GM18867 (cell line): Measurements from ENCODE around the gene OR9A2.

Experiments used
- ATAC-seq: cut with Tn5 transposase; IDR thresholded peaks from one replicate; pipeline ENCODE4 v1.9.1; 2021; ENCODE audit warnings: mild to moderate bottlenecking, moderate library complexity; ENCODE audit not compliant: unreplicated experiment

OR9A2 gene, protein sequence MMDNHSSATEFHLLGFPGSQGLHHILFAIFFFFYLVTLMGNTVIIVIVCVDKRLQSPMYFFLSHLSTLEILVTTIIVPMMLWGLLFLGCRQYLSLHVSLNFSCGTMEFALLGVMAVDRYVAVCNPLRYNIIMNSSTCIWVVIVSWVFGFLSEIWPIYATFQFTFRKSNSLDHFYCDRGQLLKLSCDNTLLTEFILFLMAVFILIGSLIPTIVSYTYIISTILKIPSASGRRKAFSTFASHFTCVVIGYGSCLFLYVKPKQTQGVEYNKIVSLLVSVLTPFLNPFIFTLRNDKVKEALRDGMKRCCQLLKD

DNA sequence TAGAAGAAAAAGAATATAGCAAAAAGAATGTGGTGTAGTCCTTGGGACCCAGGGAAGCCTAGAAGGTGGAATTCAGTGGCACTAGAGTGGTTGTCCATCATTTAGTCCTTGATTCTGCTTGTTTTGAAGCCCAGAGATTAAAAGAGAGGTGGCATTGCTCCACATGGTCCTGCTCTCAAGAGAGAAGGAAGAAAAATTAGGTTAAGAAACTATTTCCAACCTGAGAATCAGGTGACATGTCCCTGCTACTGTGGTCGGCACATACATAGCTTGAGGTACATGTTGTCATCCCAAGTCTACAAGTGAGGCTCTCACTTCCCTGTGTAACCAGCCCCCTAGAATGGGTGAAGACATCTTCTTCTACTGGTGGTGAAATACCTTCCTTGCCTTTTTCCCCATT lies at the start of gene OR9A2:
Gene OR9A2, minus strand, starts transcription at position 101 of the 400 bp plus-strand sequence. Its CDS starts 0 bp downstream, at position 101.
- ATAC-seq = no peak

DNA sequence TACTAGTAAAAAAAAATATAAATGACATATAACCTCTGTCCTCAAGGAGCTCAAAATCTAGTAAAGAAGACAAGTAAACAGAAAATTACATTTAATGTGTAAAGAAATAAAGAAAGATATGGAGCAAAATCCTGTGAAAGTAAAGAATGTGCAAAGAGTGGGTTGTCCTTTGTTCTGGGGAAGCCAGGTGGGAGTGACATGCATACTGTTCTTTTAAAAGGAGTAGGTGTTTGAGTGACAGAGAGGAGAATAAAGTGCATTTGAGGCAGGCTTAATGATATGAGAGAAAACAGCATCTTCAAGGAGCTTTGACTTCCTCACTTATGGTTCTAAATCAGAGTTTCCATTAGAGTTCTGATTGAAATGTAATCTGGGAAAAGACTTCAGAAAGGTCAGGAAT lies 47.2 kb upstream of the OR9A2 start:
- no peak for ATAC-seq

DNA sequence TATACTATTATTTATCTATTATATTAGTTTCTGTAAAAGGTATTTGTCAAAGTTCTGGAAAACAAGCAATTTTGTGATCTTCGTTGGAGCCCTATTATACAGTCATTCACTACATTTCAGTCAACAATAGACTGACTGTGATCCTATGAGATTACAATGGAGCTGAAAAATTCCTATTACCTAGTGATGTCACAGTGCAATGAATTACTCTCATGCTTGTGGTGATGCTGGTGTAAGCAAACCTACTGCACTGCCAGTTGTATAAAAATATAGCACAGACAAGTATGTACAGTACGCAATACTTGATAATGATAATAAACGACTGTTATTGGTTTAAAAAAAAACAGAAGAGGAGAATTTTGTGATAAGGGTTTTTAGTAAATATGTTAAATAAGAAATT lies 46.6 kb upstream of the OR9A2 start:
- no peak for ATAC-seq

DNA sequence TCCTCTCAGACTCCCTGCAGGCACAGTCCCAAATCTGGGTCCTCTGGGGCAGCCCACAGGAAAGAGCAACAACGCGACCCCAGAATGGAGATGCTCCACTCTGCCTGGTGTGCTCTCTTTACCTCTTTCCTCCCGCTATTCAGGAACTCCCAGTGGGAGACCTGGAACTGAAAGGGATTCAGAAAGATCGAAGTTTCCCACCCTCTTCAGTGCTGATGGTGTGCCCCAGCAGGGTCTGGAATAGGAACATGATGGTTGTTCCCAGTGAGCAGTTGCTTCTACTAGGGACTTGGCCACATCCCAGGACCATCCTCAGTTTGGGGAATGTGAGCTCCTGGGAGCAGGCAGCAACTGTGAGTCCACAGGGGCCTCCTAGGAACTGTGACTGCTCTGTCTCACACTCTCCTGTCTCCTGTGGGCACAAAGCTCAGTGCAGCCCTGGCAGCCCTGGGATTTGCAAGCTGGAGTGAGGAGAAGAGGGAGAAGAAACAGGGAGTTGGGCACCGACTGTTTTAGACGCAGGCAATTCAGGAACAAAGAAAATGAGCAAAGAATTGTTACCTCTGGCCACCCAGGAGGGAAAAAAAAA lies 43.1 kb upstream of the OR9A2 start:
- no peak for ATAC-seq

DNA sequence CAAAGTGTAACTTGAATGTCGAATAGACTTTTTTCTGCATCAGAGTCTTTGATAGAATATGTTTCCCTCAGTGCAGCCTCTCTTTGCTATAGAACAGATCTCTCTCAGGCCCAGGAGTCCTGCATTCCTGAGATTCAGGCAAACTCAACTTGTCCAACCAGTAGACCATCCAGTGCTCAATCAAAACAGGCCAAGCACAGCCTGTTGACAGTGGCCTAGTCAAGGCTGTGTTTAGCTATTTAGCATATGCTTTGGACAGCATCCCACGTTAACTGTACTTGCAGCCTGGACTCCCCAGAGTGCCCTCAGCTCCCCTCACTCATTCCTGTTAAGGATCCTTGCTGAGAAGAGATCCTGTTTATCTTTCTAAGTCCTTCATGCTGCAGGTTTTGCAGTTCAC lies 41.5 kb upstream of the OR9A2 start:
- ATAC-seq = no peak

DNA sequence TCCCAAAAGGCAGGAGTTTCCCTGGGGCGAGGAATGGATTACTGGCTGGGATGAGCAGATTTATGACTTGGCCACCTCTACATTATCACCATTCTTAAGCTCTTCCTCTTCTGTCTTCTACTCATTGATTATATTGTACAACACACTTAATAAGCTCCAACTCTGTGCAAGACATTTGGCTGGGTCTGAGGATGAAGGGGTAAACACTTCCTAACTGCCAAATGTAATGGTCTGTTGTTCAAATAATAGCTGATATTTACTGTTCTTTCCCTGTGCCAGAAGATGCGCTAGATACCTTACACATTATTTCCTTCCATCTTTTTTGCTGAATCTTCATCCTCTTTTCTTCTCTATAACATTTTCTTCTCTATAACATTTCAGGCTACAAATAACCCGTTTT lies 36.8 kb upstream of the OR9A2 start:
- ATAC-seq = no peak

DNA sequence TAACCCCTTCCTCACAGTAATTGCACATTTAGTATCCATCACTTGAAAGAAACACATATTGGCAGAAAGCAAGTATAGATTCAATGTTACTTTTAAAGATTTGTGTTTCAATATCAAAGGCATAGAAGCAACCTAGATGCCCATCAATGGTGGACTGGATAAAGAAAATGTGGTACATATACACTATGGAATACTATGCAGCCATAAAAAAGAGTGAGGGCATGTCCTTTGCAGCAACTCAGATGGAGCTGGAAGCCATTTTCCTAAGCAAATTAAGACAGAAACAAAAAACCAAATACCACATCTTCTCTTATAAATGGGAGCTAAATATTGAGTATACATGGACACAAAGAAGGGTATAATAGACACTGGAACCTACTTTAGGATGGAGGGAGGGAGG lies 28.8 kb upstream of the OR9A2 start:
- ATAC-seq = no peak

DNA sequence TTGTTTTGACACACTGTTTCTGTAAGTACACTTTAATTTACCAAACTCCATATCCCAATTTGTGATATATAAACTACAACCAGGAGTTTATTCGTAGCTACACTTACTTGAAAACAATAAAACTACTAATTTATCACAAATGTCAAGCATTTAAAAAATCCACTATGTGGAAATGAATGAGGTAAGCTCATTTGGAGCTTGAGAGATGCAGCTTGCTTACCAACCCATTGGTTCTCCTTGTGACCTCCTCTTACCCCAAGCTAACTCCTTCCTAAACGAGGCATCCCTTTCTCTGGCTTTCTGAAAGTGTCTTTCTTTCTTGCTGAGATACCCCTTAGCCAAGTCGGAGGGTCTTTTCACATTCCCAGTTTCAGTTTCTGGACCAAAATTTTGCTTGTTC lies 27.7 kb upstream of the OR9A2 start:
- no peak for ATAC-seq

DNA sequence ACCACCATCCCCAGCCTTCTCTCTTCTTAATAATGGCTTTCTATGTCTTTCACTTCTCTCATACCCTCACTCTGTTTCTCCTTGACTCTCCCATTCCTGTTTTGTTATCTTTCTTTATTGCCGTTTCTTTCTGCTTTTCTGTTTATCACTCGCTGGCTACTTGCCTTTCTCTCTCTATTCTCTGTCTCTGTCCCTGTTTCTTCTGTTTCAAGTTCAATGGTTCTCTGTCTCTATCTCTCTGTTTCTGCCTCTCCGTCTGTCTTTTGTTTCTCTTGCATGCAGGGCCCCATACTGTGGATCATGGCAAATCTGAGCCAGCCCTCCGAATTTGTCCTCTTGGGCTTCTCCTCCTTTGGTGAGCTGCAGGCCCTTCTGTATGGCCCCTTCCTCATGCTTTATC lies 25.1 kb upstream of the OR9A2 start, which contains the start of gene OR6V1:
Gene OR6V1, plus strand, starts transcription at position 301 of the 400 bp plus-strand sequence. Its CDS starts 0 bp downstream, at position 301.
- no peak for ATAC-seq

DNA sequence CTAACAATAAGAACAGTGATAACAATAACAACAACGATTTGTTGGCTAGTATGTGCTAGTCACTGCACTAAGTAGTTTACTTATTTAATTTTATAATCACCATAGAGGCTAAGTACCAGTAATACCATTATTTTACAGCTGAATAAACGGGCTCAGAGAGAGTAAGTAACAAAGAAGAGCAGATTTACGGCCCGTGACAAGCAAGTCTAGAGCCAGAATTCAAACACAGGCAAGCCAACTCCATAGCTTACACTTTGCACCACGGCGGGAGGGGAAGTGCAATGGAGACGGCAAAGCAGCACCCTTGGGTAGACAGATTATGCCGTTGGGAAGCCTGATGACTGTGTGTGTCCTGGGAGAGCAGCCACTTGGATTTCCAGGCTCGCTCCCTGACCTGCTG lies 24.0 kb upstream of the OR9A2 start:
- no peak for ATAC-seq

DNA sequence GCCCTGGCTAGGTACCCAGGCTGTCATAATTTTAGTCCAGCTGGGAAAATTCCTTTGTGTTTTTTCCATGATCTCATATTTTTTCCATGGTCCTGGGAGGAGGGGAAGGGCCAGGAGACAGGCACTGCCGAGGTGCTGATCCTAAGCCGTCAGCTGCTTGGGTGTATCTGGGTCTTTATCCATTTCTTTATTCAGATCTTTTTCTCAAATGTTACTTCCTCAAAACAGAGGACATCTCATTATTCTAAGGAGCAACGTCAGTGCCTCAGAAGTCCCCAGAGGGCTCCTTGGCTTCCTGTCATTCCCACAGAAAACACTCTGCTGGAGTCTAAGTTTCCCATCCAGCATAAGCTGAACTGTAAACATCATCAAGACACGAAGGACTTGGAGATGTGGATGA lies 22.4 kb upstream of the OR9A2 start:
- ATAC-seq = no peak

DNA sequence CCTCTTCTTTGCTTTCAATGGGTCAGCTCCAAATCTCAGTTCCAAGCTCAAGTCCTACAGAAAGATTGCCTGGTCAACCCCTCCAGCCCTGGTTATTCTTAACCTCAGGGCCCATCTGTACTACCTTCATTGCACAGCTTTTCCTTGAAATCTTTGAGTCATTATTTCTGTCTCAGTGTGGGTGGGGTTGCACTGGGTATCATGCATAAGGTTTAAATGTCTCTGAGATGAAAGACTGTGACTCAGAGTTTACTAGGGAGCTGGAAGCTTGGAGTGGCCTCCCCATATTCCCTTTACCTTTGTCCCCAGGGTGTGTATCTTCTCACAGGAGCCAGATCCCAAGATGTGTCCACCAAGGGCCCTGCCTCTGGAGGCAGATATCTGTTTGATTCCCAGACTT lies 21.9 kb upstream of the OR9A2 start:
- no peak for ATAC-seq

DNA sequence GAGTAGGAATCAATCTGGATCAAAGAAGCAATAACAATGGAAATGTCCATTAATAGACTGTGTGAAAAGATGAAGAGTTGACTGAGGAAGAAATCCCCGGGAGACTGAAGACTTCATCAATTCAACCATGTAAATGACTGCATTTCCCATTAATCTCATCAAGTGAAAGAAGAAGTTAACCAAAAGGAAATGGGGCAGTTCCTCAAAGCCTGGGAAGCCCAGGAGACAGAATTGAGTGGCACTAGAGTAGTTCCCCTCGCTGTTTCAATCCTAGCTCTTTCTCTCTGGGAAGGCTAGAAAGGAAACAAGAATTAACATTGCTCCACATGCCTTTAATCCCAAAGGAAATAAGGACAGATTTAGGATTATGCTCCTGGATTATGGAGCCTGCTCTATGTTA lies 20.4 kb upstream of the OR9A2 start:
- ATAC-seq = no peak

DNA sequence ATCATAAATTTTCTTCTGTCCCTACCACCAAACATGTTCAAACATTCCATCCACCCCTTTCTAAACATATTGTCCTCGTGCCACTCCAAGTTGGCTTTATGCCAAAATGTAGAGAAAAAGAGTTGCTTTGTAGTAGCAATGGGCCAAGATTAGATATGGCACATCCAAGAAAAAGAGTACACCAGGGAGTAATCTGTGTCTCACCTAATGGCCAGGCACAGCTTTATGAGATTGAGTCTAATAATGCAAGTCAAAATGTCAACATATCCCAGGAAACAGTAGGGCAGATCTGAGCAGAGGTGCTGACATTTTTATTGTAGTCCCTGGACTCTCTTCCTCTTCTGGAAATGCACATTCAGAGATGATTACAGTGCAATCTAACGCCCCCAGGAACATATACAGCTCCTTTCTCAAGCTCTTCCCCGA lies 19.5 kb upstream of the OR9A2 start:
- no peak for ATAC-seq

DNA sequence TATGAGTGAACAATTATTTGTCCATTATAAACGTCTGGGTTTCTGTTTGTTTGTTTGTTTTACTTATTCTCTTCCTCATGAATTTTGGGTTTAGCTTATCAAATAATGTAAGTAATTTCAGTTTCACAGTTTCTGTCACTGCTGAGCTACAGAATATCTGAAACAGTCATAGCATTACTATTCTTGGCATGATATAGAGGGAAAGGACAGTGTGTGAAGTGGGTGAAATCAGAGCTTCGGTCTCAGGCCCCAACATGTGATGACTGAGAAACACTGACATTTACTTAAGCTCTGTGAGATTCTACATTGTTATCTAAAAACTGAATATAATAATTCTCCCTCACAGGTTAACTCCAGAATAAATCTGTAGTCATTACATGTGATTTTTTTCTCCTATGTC lies 16.5 kb upstream of the OR9A2 start:
- peak; percentile 62 for ATAC-seq

DNA sequence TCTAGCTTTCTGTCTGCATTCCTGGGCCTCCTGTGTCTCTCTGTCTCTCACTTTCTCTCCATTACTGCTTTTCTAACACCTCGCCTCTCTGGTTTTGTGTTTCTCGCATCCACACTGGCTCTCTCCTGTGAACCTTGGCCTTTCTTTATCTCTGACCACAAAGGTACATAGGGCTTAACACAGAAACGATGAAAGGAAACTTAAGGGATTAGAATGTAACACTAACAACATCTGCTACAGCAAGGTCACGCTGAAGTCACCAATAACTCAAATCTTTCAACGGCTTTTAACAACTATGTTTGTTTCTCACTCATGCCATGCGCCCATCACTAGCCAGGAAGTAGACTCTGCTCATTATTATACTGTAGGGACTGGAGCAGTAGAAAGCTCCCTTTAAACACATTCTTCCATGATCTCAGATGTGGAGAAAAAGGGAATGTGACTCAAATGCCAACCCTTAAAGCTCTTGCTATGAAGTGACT lies 15.9 kb upstream of the OR9A2 start:
- peak; percentile 35 for ATAC-seq

DNA sequence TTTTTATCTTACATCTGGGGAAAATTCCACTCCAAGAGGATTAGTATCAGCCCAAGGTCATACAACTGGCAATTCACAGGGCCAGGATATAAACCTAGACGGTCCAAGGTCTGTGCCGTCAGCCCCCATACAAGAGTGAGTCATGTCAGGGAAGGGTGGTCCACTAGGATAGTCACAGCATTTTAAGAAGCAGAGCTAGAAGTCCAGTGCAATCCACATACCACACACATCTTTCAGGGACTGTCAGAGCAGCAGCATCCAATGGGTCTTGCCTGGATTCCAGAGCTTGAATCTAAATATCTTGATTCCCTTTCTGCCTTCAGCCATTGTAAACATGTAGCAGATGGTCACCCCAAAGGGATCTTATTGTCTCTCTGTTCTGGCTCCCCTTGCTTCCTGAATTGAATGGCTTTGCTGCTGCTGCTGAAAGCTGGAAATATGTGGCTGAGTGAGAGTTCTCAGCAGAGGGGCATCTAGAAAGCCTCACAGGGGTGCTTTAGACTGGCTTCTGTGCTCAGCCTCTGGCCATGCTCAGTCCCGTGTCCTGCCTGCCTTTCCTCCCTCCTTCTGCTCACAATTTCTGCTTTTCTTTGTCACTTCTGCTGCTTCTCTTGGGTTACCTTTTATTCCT lies 15.3 kb upstream of the OR9A2 start:
- ATAC-seq = peak; percentile 21

DNA sequence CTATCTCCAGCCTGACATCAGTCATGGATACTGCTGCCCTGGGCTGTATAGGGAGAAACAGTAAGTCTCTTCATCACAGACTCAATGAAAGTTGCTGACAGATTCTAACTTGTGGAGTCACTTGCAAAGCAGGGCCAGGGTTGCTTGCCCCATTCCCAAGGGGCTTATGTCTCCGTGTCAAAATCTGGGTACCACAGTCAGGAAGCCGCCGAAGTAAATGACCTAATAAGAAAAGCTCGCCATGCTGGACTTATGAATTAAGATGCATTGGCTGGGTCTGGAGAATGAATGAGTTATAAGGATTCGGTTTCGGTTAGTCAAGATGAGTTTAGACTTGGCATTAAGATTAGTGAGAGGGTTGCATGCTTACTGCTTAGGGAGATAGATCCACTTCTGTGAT lies 14.4 kb upstream of the OR9A2 start:
- no peak for ATAC-seq

DNA sequence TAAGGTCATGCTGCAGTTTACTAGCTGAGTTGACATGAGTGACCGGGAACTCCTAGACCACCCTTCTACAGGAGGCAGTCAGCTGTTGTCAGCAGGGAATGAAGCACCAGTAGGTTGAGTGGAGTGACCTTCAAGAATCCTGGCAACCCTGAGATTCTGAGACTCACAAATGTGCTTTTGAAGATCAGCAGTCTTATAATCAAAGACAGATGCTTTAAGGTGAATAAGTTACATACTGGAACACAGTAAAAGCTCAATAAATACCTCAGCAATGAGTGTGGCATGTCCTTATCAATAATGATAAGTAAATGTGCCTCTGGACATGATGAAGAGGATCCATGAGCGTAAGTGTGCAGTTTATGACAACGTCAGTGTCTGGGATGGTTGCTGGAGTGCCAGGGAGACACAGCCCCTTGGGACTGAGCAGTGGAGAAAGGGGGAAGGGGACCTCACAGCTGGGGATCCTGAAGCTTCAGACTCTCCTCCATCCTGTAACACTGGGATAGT lies 13.3 kb upstream of the OR9A2 start:
- ATAC-seq = no peak

DNA sequence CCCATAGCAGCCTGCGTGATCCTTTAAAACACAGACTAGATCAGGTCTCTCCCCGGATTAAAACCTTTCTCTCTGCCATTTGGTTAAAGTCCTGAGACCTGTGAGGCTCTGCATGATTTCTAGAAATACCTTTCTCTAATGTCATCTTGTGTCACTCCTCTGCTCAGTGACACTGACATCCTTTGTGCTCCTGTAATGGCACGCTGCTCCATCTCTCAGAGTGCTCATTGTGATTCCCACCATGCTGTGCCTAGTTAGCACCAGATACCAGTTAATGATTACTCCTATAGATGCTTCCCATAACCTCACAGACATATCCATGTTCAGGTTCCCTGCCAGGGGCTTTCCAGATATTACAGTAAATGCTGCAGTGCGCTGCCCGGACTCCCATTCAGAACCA lies 11.7 kb upstream of the OR9A2 start:
- no peak for ATAC-seq

DNA sequence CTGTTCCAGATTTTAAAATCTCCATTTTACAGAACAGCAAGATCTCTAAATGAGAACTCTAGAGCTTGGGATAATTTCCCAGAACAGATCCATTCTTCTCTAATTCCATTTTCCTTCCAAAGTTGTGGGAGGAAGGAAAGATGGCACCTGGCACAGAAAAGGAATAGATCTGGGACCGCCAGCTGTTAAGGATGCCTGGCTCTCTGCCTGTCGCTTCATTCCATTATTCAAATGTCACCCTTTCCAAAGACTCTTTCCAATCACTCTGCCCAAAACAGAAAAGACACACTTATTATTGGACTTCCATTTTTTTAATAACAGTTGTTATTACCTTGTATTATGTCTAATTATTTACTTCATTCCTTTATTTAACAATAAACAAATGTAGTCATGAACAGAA lies 751 bp upstream of the OR9A2 start:
- no peak for ATAC-seq

DNA sequence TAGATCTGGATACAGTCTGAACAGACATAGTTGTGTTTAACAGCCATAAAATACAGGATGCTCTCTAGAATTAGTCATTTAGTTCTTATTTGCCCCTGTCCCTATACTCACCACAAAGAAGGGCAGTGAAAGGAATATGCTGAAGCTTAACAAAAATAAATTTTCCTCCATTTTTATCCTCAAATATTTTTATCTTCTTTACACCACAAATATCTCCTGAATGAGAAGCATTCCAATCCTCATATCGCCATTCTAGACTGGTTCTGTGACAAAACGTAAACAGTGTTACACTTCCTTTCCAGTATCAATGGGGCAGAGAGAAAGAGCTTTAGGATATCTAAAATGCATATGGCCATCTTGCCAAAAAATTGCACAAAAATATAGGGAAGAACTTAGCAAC lies 1.6 kb downstream of the OR9A2 start:
- no peak for ATAC-seq
